DMS 273 treated with DMSO at 0.1 percent for 48 hours (cell line): ENCODE results near the gene GTPBP1.

ENCODE experiments used
- DNase-seq: peaks from one replicate; lab custom pipeline; 2025; lab: John Stamatoyannopoulos, UW

GTPBP1 gene

GRCh38 chr22:38727123-38727522, 21.4 kb downstream of the GTPBP1 start:
- DNase-seq: no peak

- DNase-seq: no peak
Observed at GRCh38 chr22:38727530-38728451, 22.0 kb downstream of the GTPBP1 start.

GRCh38 chr22:38728871-38729796, 23.4 kb downstream of the GTPBP1 start:
- DNase-seq: no peak

GRCh38 chr22:38729946-38730345, 24.2 kb downstream of the GTPBP1 start:
- DNase-seq: no peak

- DNase-seq: no peak
Observed at GRCh38 chr22:38730411-38730871, 24.7 kb downstream of the GTPBP1 start.

GRCh38 chr22:38731703-38732161, 26.0 kb downstream of the GTPBP1 start:
- no peak for DNase-seq

GRCh38 chr22:38732251-38732815, 26.6 kb downstream of the GTPBP1 start:
- DNase-seq: no peak

- DNase-seq: no peak
Observed at GRCh38 chr22:38733329-38733723, 27.6 kb downstream of the GTPBP1 start.

GRCh38 chr22:38733724-38734381, 28.1 kb downstream of the GTPBP1 start:
- DNase-seq: peak; percentile 66

- no peak for DNase-seq
Observed at GRCh38 chr22:38734421-38735100, 28.8 kb downstream of the GTPBP1 start.

- no peak for DNase-seq
Observed at GRCh38 chr22:38735126-38735464, 29.4 kb downstream of the GTPBP1 start.

- no peak for DNase-seq
Observed at GRCh38 chr22:38735465-38736256, 29.9 kb downstream of the GTPBP1 start.

- DNase-seq: no peak
Observed at GRCh38 chr22:38736257-38736570, 30.5 kb downstream of the GTPBP1 start.

- no peak for DNase-seq
Observed at GRCh38 chr22:38737302-38738060, 31.7 kb downstream of the GTPBP1 start.

- DNase-seq: no peak
Observed at GRCh38 chr22:38738475-38739070, 32.8 kb downstream of the GTPBP1 start.

GRCh38 chr22:38739300-38740055, 33.7 kb downstream of the GTPBP1 start:
- DNase-seq: no peak

- DNase-seq: no peak
Observed at GRCh38 chr22:38740116-38740723, 34.5 kb downstream of the GTPBP1 start.

GRCh38 chr22:38740754-38741153, 35.0 kb downstream of the GTPBP1 start:
- no peak for DNase-seq
